K562 (cell line): ENCODE results near the gene SAE1. TPM values are rescaled to one million over a fixed set of nuclear protein-coding genes. Genes with fewer than 3 reads are reported as not detected.

Experiments
- ATF1 ChIP-seq, 2 experiments: fragments of 450-650 bp in 1 of 2; IDR thresholded peaks; 2 replicates each; pipeline ENCODE4 v1.6.1; 2016; ENCODE audit warnings: missing compliant biosample characterization in 1 of 2, missing genetic modification characterization in 1 of 2
- ETS2 ChIP-seq: IDR thresholded peaks from 2 replicates; pipeline ENCODE4 v1.6.1; 2016; ENCODE audit warnings: borderline replicate concordance, missing genetic modification characterization, mild to moderate bottlenecking, moderate library complexity, missing compliant biosample characterization; ENCODE audit not compliant: poor library complexity, severe bottlenecking
- FOXA1 ChIP-seq: fragments of 450-650 bp; IDR thresholded peaks from 2 replicates; pipeline ENCODE4 v1.6.1; 2016; ENCODE audit warnings: mild to moderate bottlenecking, borderline replicate concordance
- HBP1 ChIP-seq: fragments of 450-650 bp; formaldehyde crosslinking; IDR thresholded peaks from 2 replicates; pipeline ENCODE4 v1.4.0; 2022; ENCODE audit warnings: missing genetic modification characterization
- HMGN3 ChIP-seq: IDR thresholded peaks from 2 replicates; pipeline ENCODE4 v1.6.1; 2011; ENCODE audit warnings: borderline replicate concordance, low read depth, mild to moderate bottlenecking, mixed read lengths, low read length; ENCODE audit not compliant: insufficient read length; ENCODE audit errors: extremely low read depth
- KDM2B ChIP-seq: fragments of 250-450 bp; sonication (Bioruptor Pico); IDR thresholded peaks from 2 replicates; pipeline ENCODE4 v1.8.0; 2021; ENCODE audit warnings: mild to moderate bottlenecking, moderate library complexity
- KLF1 ChIP-seq: fragments of 450-650 bp; IDR thresholded peaks from 2 replicates; pipeline ENCODE4 v1.6.1; 2016; ENCODE audit warnings: missing genetic modification characterization, missing compliant biosample characterization
- MAFK ChIP-seq: IDR thresholded peaks from 2 replicates; pipeline ENCODE4 v1.6.1; 2011; ENCODE audit warnings: low read length, improper control_type of control experiment
- PRDM10 ChIP-seq: fragments of 450-650 bp; IDR thresholded peaks from 2 replicates; pipeline ENCODE4 v1.6.1; 2018; ENCODE audit not compliant: partially characterized antibody
- PTBP1 ChIP-seq: fragments of 200-400 bp; formaldehyde crosslinking; IDR thresholded peaks from 2 replicates; pipeline ENCODE4 v1.6.1; 2017; ENCODE audit warnings: low read depth, low read length
- THRA ChIP-seq: fragments of 450-650 bp; IDR thresholded peaks from 2 replicates; pipeline ENCODE4 v1.6.1; 2017; ENCODE audit warnings: mild to moderate bottlenecking, moderate library complexity
- TRIM25 ChIP-seq: fragments of 450-650 bp; IDR thresholded peaks from 2 replicates; pipeline ENCODE4 v1.7.0; 2016; ENCODE audit warnings: borderline replicate concordance
- polyA plus RNA-seq, 8 experiments: library from polyadenylated mRNA; depleted of rRNA in 4 of 8; stranded (reverse) in 5 of 8; unstranded in 3 of 8; fragments of >200 nt; fragmentation: Nextera tagmentation in 2 of 8; fragmentation: Illumina TruSeq in 1 of 8; extraction: Ambion mirVana in 2 of 8; extraction: Trizol in 1 of 8; gene quantifications; 2 replicates each; pipeline versions ENCODE4 v1.2.1 to v1.2.3, GENCODE V29; 2011 to 2014; ENCODE audit warnings: inconsistent platforms in 1 of 8, missing spikeins in 1 of 8
- total RNA-seq, 7 experiments: library from RNA; depleted of rRNA in 6 of 7; stranded (reverse); fragments of >200 nt in 6 of 7; fragmentation: Illumina TruSeq in 2 of 7; extraction: Trizol in 2 of 7; gene quantifications; 2 replicates each; pipeline versions ENCODE4 v1.2.1 to v1.2.3, GENCODE V29; 2011 to 2021; ENCODE audit warnings: low replicate concordance in 1 of 7
- TF ChIP-seq, protein P1 (sequence below): sonication (generic); formaldehyde crosslinking; IDR thresholded peaks from 2 replicates; pipeline ENCODE4 v1.8.0; 2022; ENCODE audit warnings: missing genetic modification reagents, mild to moderate bottlenecking, borderline replicate concordance
- TF ChIP-seq, protein P2 (sequence below): fragments of 250-450 bp; sonication (Bioruptor Pico); IDR thresholded peaks from 2 replicates; pipeline ENCODE4 v1.5.0; 2021

SAE1 gene
- total and polyA plus RNA-seq, 9 of the 15 experiments (the other 6 are each of a cell fraction or from before 2014, with no cell fraction given): 82.8 to 299 (median 217) TPM

DNA sequence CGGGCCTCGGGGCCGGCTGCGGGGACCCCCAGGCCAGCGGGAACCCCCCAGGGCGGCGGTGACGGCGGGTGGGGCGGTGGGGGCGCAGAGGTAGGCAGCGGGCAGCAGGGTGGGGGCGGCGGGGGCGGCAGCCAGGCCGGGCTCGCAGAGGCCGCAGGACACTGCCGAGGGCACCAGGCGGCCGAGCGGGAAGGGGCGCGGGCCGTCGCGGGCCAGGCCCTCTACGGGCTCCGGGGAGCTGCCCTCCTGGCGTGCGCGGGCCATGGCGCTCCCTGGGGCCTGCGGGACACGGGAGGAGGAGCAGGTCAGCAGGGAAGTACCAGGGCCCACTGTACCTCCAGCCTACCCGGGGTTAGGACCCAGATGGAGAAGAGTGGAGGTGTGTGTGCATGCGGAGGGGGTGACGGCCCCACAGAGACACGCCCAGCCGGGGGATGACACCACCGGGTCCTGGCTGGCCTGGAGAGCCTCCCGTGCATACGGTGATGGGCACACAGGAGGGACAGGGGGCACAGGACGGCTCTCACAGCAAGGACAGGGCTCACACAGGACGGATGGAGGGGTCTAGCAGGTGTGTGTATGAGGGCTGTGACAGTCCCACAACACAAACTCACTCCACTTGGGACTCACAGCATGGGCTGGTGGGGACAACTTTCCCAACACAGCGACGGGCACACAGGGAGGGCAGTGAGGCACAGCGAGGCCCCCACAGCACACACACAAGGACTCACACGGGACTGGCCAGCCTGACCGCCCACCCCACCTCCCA is 97.7 kb downstream of the SAE1 start (continued):
- TF ChIP-seq TRIM25 (no peak), HMGN3 (no peak), FOXA1 (no peak), THRA (no peak), PTBP1 (no peak), PRDM10 (no peak), KDM2B (CRISPR knock-in tag) (no peak), HBP1 (CRISPR knock-in tag) (no peak), MAFK (no peak), ATF1 (CRISPR knock-in tag; IDR thresholded peaks at IDR 0.05) (no peak), ATF1 (tag; IDR thresholded peaks at IDR 0.05) (no peak), KLF1 (no peak), ETS2 (tag) (no peak)
- TF ChIP-seq, protein P1, sequence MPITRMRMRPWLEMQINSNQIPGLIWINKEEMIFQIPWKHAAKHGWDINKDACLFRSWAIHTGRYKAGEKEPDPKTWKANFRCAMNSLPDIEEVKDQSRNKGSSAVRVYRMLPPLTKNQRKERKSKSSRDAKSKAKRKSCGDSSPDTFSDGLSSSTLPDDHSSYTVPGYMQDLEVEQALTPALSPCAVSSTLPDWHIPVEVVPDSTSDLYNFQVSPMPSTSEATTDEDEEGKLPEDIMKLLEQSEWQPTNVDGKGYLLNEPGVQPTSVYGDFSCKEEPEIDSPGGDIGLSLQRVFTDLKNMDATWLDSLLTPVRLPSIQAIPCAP: no peak
- TF ChIP-seq, protein P2, sequence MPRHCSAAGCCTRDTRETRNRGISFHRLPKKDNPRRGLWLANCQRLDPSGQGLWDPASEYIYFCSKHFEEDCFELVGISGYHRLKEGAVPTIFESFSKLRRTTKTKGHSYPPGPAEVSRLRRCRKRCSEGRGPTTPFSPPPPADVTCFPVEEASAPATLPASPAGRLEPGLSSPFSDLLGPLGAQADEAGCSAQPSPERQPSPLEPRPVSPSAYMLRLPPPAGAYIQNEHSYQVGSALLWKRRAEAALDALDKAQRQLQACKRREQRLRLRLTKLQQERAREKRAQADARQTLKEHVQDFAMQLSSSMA (CRISPR knock-in tag): no peak
